ENCODE measurements around the gene TJP2.

The TJP2 gene

DNA sequence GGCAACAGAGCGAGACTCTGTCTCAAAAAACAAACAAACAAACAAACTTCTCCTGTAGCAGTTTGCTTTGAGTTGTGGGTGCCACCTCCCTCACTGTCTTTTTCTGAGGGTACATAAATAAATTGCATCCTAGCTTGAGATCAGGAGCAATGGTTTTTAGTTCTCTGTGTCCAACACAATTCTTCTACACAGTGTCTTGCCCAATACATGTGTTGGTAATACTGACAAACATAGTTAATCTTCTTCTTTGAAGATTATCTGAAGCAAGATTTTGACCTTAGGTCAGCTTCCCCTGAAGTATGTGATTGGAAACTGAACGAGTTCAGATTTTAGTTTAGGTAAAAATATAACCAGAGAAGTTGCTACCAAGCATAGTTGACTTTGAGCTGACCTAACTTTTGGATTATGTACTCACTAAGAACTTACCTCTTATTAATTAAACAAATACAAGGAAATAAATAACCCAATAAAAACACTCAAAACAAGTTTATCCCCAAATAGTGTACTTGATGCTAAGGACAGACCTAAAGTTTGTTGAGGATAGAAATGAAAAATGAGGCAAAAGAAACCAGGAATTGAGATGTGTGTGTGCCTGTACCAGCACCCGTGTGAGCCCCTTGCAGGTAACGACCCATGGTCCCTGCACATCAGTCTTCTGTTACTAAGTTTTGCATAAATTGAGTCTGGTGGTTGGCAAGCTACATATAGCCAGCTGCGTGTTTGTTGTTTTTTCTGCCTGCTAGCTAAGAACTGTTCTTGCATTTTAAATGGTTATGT, 16.2 kb downstream of the TJP2 start:
- TF ChIP-seq, protein P1, sequence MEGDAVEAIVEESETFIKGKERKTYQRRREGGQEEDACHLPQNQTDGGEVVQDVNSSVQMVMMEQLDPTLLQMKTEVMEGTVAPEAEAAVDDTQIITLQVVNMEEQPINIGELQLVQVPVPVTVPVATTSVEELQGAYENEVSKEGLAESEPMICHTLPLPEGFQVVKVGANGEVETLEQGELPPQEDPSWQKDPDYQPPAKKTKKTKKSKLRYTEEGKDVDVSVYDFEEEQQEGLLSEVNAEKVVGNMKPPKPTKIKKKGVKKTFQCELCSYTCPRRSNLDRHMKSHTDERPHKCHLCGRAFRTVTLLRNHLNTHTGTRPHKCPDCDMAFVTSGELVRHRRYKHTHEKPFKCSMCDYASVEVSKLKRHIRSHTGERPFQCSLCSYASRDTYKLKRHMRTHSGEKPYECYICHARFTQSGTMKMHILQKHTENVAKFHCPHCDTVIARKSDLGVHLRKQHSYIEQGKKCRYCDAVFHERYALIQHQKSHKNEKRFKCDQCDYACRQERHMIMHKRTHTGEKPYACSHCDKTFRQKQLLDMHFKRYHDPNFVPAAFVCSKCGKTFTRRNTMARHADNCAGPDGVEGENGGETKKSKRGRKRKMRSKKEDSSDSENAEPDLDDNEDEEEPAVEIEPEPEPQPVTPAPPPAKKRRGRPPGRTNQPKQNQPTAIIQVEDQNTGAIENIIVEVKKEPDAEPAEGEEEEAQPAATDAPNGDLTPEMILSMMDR (IDR thresholded peaks at IDR 0.05; ENCODE audit: control insufficient read depth, extremely low read depth, insufficient read depth), result no peak
- H3K4me3 ChIP-seq (ENCODE audit: low read depth, low read length), result no peak overlapping the region
- no peak for DNase-seq (ENCODE audit: low read depth)

- no peak overlapping the region for H3K4me3 ChIP-seq (ENCODE audit: low read depth, low read length)
- DNase-seq (ENCODE audit: low read depth), result no peak
- TF ChIP-seq, protein P1 (IDR thresholded peaks at IDR 0.05; ENCODE audit: control insufficient read depth, extremely low read depth, insufficient read depth), result no peak
These were observed 16.7 kb downstream of the TJP2 start for GRCh38 chr9:69190863-69191181.

GRCh38 chr9:69191231-69191630, 17.2 kb downstream of the TJP2 start:
- H3K4me3 ChIP-seq (ENCODE audit: low read depth, low read length), result no peak overlapping the region
- TF ChIP-seq, protein P1 (IDR thresholded peaks at IDR 0.05; ENCODE audit: control insufficient read depth, extremely low read depth, insufficient read depth), result no peak
- DNase-seq (ENCODE audit: low read depth), result no peak

- TF ChIP-seq, protein P1 (IDR thresholded peaks at IDR 0.05; ENCODE audit: control insufficient read depth, extremely low read depth, insufficient read depth), result no peak
- no peak for DNase-seq (ENCODE audit: low read depth)
- no peak overlapping the region for H3K4me3 ChIP-seq (ENCODE audit: low read depth, low read length)
These were observed 18.1 kb downstream of the TJP2 start for GRCh38 chr9:69192214-69192613.

DNA sequence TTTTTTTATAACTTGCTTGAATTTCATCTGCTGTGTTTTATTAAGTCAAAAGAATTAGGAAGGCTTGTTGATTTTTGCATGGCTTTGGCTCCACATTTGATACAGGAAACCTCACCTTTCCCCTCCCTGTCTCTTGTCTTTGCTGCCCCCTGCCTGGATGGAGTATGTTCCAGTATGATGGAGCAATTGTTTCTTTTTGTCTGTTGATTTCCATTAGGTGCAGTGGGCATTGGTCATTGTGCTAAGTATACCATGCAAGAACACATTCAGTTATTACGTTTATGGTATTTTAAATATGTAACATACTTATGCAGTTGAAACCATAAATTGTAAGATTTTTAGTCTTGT, 19.6 kb downstream of the TJP2 start:
- TF ChIP-seq, protein P1 (IDR thresholded peaks at IDR 0.05; ENCODE audit: control insufficient read depth, extremely low read depth, insufficient read depth), result peak; percentile 12; the same call in 1 of the 2 replicates
- no peak for DNase-seq (ENCODE audit: low read depth)
- H3K4me3 ChIP-seq (ENCODE audit: low read depth, low read length), result no peak overlapping the region

GRCh38 chr9:69194702-69195418, 20.8 kb downstream of the TJP2 start:
- TF ChIP-seq, protein P1 (IDR thresholded peaks at IDR 0.05; ENCODE audit: control insufficient read depth, extremely low read depth, insufficient read depth), result no peak
- no peak overlapping the region for H3K4me3 ChIP-seq (ENCODE audit: low read depth, low read length)
- no peak for DNase-seq (ENCODE audit: low read depth)

Measured in LNCaP clone FGC (cell line).